ENCODE measurements around the gene REV3L.
"Not testable (repeated sequence)": the region's sequence is repeated elsewhere in the genome, so short reads cannot be mapped to it uniquely, and the experiment has no call there.

The REV3L gene, protein sequence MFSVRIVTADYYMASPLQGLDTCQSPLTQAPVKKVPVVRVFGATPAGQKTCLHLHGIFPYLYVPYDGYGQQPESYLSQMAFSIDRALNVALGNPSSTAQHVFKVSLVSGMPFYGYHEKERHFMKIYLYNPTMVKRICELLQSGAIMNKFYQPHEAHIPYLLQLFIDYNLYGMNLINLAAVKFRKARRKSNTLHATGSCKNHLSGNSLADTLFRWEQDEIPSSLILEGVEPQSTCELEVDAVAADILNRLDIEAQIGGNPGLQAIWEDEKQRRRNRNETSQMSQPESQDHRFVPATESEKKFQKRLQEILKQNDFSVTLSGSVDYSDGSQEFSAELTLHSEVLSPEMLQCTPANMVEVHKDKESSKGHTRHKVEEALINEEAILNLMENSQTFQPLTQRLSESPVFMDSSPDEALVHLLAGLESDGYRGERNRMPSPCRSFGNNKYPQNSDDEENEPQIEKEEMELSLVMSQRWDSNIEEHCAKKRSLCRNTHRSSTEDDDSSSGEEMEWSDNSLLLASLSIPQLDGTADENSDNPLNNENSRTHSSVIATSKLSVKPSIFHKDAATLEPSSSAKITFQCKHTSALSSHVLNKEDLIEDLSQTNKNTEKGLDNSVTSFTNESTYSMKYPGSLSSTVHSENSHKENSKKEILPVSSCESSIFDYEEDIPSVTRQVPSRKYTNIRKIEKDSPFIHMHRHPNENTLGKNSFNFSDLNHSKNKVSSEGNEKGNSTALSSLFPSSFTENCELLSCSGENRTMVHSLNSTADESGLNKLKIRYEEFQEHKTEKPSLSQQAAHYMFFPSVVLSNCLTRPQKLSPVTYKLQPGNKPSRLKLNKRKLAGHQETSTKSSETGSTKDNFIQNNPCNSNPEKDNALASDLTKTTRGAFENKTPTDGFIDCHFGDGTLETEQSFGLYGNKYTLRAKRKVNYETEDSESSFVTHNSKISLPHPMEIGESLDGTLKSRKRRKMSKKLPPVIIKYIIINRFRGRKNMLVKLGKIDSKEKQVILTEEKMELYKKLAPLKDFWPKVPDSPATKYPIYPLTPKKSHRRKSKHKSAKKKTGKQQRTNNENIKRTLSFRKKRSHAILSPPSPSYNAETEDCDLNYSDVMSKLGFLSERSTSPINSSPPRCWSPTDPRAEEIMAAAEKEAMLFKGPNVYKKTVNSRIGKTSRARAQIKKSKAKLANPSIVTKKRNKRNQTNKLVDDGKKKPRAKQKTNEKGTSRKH (N-terminal part only)

DNA sequence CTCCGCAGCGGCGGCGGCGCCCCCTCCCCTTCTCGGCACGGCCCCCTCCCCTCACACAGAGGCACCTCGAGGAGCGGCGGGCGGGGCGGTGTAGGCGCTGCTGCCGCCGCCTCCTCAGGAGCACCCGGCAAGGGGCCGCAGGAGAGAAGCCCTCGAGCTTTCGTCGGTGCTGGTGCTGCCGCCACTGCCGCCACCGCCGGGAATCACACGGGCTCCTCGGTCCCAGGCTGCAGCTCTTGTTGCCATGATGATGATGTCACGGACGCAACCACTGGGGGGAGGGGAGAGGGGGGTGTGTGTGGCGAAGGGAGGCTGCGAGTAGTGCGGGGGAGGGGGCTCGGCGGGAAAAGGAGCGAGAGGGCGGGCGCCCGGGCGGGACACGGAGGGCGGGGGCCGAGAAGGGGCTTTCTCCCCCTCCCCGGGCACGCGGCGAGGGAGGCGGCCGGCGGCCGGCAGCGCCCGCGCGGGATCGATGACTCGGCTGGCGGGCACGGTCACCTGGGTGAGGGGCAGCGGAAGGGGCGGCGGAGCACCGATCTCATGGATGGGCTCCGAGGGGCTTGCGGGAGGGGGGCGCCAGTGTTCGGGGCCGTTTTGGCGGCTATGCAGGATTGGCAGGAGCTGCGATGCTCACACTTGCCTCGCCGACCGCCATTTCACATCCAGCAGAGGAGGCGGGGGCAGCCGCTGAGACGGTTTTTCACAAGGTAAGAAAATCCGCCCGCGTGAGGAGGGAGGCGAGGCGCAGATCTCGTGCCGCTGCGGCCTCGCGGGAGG, at the start of gene REV3L:
TSS of gene REV3L (minus strand) at position 260 of the 777 bp plus-strand sequence. CDS start 330 bp downstream, outside the sequence.
- no peak for FAIRE-seq
- DNase-seq (ENCODE audit: insufficient read length, low spot score): peak; percentile 84

DNA sequence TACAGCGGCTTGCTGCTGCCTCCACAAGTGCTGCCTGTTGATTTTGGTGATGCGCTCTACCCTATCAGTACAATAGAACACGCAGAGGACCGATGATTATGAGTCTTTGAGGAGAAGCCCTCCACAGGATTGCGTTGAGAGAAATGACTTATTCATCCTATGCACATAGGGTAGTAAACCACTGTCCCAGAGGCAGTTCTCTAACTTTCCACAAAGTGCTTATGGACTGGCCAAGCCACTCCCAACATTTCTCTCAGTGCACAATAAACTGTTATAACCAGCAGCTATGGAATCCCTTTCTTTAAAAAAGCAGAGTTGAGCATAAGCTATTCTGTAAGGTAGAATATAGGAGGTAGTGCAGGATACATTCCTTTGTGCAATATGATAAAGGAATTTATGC, 48.2 kb upstream of the REV3L start:
- FAIRE-seq: no peak
- no peak for DNase-seq (ENCODE audit: insufficient read length, low spot score)

DNA sequence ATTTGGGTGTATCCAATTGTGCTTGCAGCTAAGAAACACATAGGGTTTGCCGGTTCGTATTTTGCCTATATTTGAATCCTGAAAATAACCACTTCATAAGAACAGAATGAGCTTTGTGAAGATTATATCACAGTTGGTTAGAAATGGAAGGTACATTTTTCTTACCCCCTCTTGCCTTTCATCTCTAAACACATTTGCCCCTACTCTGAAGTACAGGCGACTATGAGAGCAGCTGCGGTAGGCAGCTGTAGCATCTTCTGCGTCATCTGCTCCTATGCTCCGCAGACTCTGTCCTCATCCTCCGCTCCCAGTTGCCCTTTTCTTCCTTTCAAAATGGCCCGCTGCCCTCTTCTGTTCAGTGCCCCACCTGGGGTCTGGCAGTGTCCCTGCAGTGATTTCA, 47.6 kb upstream of the REV3L start:
- FAIRE-seq: no peak

DNA sequence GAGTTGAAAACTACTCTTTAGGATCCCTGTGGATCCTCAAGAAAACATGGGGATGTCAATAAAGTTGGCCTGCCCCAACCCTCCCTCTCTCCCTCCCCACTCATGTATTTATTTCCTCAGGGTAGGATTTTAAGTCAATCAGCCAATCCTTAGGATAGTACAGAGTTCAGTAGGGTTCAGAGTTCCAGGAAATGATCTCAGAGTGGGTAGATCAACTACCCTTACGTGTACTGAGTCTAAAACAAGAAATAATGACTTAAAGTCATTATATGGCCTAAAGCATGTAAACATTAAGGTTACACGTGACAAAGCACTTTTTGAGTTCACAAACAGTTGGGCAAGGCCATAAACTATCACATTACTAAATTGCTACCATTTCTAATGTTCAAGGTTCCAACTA, 47.2 kb upstream of the REV3L start:
- FAIRE-seq (no peak), DNase-seq (ENCODE audit: insufficient read length, low spot score) (no peak)

More for the DNA sequence above, 47.6 kb upstream of the REV3L start:
- no peak for DNase-seq (ENCODE audit: insufficient read length, low spot score)

DNA sequence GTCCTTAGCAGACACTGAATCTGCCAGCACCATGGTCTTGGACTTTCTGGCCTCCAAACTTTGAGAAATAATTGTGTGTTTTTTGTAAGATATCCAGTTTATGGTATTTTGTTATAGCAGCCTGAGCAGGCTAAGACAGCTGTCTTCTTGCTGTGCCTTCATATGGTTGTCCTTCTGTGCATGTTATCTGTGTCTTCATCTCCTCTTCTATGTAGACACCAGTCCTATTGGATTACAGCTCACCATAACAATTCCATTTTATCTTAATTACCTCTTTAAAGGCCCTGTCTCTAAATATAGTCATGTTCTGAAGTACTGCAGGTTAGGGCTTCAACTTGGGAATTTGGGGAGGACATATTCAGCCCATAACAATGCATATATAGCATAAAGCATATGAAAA, 44.3 kb upstream of the REV3L start:
- no peak for DNase-seq (ENCODE audit: insufficient read length, low spot score)
- no peak for FAIRE-seq

DNA sequence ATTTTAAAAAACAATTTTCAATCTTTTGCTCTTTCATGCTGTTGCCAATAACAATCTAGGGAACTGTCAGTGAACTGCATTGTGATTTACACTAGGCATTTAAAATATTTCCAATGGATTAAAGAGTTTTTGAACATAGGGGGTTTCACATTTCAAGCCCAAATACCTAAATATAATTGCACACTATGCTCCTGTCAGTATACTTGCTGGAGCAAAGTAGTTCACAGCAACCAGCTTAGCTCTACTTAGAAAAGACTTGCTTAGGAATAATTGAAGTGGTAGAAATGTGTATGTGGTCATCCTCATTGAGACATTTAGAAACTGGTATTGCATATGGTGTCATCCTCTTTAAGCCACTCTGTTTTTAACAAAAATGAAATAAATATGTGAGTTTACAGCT, 41.7 kb upstream of the REV3L start:
- FAIRE-seq (no peak), DNase-seq (ENCODE audit: insufficient read length, low spot score) (no peak)

DNA sequence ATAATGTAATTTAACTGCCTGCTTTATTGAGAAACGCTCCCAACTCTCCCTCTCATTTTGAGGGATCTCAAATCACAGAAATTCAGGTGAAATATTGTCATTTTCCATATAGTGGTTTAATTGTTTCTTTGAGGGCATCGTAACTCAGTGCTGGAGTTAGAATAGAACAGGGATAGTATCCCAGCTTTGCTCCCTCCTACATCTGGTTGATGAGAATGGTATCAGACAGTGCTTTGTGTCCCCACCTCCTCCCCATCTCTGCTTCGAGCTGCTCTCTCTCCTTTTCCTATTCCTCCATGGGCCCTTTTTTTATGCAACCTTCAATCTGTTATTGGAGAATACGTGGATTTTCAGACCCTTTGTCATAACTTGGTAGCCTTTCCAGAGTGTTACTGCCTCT, 41.2 kb upstream of the REV3L start:
- FAIRE-seq: no peak
- no peak for DNase-seq (ENCODE audit: insufficient read length, low spot score)

DNA sequence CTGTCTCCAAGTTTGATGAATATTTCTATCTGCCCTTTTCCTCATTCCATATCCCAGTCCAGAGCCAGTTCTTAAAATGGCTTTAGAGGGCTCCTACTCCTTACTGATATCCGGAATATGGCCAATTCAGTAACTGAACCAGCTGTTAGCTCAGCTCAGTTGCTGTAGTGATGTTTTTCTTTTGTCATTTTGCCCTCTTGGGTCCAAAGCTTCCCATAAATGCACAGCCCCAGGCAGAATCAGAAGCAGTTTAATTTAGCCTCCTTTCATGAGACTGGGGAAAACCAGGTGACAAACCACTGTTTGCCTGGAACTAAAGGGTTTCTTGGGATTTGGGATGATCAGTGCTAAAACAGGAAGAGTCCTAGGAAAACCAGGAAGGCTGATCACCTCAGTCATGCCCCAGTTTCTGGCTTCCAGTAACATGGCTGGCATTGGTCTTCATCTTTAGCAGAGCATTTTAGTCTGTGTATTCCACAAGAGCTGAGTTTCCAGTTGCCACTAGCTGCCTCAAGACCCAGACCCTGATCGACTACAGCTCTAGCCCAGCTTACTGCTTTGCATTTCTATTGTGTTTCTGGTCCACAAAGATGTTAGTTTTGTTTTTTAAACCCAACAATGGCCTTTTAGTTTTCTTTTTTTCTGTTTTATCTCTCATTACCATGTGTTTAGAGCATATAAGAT, 40.6 kb upstream of the REV3L start:
- FAIRE-seq (no peak), DNase-seq (ENCODE audit: insufficient read length, low spot score) (no peak)

DNA sequence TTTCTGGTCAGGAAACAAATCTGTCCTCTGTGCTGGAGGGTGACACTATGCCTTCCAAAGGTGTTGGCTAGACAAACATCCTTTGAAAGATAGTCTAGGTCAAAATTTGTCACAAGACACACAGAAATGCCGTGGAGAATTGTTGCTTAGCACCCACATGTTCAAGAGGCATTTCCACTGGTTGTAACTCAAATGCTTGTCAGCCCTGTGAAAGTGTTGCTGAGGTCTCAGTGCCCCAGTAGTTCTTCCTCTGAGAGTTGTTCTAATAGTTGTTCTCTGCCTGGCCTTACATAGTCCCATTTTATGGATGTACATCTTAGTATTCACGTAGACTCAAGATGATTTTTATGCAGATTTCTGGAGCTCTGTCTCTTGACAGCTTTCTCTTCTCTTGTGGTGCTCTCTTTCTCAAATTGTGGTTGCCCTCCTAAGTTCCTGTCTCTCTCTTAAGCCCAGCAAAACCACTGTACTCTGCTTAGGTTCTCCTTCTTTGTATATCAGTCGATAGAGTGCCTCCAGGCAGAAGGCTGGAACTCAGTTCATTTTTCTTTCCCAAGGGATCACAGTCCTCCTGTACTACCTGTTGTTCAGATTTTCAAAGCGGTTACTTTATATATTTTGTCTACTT, 39.5 kb upstream of the REV3L start:
- no peak for DNase-seq (ENCODE audit: insufficient read length, low spot score)
- no peak for FAIRE-seq

DNA sequence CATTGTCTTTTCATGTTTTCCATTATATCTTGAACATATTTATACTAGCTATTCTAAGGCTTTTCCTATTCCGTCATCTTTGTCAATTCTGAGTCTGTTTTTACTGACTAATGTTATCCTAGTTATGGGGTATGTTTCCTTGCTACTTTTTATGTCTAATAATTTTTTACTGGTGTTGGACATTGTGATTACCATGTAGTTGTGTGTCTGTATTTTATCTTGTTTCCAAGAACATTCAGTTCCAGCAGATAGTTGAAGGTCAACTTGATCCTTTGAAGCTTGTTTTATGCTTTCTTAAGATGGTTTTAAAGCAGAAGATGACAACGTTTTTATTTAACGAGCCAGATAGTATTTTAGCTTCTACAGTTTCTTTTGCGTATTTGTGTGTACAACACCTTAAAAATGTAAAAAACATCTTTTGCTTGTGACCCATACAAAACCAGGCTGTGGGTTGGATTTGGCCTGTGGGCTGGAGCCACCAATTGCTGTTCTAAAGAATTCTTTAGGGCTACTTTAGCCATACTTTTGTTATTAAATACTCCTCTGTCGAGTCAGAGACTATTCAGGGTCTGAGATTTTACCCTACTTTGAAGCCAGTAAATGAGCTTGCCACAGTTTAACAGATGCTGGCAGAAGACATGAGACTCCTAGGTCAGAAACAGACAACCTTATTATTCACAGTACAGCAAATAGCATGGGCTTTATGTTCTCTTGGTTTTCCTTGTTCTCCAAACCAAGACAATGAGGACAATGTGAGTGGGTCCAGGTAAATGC, 38.7 kb upstream of the REV3L start:
- FAIRE-seq: no peak
- no peak for DNase-seq (ENCODE audit: insufficient read length, low spot score)

DNA sequence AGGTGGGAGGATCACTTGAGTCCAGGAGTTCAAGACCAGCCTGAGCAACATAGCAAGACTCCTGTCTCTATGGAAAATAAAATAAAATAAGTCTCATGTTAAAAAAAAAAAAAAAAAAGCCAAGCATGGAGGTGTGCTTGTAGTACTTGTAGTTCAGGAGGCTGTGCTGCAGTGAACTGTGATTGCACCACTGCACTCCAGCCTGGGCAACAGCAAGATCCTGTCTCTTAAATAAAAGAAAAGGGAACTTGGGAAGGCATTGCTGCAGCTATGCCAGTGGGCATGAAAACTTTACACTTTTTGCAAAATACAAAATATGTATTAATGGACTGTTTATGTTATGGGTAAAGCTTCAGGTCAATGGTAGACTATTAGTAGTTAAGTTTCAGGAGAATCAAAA, 37.5 kb upstream of the REV3L start:
- FAIRE-seq (no peak), DNase-seq (ENCODE audit: insufficient read length, low spot score) (no peak)

DNA sequence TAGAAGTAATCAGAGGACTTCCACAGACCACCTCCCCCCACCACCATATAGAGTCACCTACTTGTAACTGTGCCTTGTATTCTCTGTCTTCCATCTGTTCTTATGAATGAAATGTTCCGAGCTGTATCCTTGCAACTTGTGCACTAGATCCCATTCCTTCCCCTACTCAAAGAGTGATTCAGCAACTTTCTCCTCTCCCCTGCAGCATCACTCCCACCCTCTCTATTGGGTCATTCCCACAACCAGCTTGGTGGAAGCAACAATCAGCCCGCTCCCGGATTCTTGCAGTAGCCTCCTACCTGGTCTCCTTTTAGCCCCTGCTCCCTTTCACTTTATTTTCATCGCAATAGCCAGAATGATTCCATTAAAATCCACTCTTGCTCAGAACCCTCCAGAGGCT, 34.9 kb upstream of the REV3L start:
- no peak for FAIRE-seq

DNA sequence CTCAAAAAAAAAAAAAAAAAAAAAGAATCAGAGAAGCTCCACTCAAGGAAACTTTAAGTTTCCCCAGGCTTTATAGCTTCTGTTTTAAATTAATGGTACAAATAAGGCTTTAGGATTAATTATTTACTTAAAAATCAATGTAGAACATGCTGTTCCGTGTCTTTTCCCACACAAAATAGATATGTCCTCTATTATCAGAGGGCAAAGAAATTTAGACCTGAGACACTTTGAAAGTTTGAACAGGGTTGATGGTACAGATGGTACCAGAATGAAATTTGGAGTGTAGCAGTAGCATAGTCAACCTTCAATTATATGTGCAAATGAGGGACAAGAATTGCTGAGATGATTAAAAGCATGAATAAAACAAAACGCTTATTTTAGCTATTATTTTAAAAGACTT, 32.2 kb upstream of the REV3L start:
- FAIRE-seq: no peak

More for the DNA sequence above, 34.9 kb upstream of the REV3L start:
- DNase-seq (ENCODE audit: insufficient read length, low spot score): no peak

DNA sequence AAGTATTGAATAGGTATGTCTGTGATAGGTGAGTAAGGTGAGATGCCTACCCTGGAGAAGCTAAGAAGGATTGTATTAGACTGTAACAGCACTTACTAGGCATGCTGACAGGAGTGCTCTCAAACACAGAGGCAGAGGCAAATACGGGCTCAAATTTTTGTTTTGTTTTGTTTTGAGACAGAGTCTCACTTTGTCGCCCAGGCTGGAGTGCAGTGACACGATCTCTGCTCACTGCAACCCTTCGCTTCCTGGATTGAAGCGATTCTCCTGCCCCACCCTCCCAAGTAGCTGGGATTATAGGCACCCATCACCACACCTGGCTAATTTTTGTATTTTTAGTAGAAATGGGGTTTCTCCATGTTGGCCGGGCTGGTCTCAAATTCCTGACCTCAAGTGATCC, 31.5 kb upstream of the REV3L start:
- not testable (repeated sequence) for FAIRE-seq; DNase-seq (ENCODE audit: insufficient read length, low spot score)

More for the DNA sequence above, 32.2 kb upstream of the REV3L start:
- DNase-seq (ENCODE audit: insufficient read length, low spot score): no peak

DNA sequence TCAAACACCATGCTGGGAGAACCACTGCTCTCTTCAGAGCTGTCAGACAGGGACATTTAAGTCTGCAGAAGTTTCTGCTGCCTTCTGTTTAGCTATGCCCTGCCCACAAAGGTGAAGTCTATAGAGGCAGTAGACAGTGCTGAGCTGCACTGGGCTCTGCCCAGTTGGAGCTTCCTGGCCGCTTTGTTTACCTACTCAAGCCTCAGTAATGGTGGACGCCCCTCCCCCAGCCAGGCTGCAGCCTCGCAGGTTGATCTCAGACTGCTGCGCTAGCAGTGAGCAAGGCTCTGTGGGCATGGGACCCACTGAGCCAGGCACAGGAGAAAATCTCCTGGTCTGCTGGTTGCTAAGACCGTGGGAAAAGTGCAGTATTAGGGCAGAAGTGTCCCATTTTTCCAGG, 24.2 kb upstream of the REV3L start:
- FAIRE-seq; DNase-seq (ENCODE audit: insufficient read length, low spot score): not testable (repeated sequence)

DNA sequence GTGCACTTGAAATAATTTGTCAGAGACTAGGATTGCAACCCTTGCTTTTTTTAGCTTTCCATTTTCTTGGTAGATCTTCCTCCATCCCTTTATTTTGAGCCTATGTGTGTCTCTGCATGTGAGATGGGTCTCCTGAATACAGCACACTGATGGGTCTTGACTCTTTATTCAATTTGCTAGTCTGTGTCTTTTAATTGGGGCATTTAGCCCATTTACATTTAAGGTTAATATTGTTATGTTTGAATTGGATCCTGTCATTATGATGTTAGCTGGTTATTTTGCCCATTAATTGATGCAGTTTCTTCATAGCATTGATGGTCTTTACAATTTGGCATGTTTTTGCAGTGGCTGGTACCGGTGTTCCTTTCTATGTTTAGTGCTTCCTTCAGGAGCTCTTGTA, 22.5 kb upstream of the REV3L start:
- DNase-seq (ENCODE audit: insufficient read length, low spot score); FAIRE-seq: not testable (repeated sequence)

DNA sequence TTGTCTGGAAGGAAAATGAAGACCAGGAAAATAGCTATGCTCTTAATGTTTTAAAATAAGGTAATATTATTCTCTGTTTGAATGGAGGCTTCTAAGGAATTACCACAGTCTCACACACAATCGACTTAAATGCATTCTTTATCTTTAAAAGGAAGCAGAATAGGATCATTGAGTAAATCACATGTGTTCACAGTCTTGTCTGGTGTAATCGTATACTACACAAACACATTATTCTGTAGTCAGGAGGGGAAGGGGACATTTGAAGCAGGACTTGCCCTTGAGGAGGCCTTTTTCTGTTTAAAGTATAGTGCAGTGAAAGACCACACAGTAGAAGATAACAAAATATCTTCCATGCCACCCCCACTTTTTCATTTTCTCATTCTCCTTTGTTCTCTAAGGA, 20.6 kb upstream of the REV3L start:
- DNase-seq (ENCODE audit: insufficient read length, low spot score) (no peak), FAIRE-seq (no peak)

DNA sequence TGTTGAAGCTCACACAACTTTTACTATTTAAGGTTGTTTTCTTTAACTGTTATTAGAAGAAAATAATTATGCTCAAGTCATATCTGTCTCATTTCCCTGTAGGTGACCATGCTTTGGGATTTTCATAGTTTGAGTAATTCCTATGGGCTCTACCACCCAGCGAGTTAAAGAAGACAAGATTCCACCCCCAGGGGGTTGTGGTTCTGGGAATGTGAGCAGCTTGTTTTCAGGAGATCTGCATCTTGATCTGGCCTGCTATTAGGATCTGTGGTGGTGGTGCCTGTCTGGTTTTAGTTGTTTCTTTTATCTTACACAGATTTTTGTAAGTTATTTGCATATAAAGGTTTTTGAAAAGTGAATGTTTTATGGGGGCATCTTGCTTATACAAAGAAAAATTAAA, 20.2 kb upstream of the REV3L start:
- DNase-seq (ENCODE audit: insufficient read length, low spot score) (peak; percentile 51), FAIRE-seq (no peak)

Measured in HTR-8/SVneo (cell line).